ENCODE measurements around the gene UGT1A1.

DNA sequence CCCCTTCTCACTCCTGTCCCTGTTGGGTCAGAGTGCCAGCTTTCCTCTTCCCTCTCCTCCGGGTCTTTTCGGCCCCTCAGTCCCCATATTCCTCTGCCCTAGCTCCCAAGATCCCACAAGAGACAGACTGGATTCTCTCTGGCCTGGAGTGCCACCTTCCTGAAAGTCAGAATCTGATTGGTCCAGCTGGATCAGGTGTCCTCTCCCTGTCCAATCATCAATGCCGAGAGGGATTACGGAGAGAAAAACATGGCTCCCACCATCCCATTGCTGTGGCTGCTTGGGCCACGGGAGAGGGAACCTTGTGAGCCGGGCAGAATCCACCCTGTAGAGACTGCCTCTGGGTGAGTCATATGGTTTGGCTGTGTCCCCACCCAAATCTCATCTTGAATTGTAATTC lies 15.3 kb downstream of the UGT1A1 start:
- TF ChIP-seq, protein P1, sequence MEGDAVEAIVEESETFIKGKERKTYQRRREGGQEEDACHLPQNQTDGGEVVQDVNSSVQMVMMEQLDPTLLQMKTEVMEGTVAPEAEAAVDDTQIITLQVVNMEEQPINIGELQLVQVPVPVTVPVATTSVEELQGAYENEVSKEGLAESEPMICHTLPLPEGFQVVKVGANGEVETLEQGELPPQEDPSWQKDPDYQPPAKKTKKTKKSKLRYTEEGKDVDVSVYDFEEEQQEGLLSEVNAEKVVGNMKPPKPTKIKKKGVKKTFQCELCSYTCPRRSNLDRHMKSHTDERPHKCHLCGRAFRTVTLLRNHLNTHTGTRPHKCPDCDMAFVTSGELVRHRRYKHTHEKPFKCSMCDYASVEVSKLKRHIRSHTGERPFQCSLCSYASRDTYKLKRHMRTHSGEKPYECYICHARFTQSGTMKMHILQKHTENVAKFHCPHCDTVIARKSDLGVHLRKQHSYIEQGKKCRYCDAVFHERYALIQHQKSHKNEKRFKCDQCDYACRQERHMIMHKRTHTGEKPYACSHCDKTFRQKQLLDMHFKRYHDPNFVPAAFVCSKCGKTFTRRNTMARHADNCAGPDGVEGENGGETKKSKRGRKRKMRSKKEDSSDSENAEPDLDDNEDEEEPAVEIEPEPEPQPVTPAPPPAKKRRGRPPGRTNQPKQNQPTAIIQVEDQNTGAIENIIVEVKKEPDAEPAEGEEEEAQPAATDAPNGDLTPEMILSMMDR (IDR thresholded peaks at IDR 0.05; ENCODE audit: extremely low read depth in 1 of 2, insufficient read depth in 1 of 2, low read depth in 1 of 2, low read length in 2 of 2), result no peak
- TF ChIP-seq POLR2A (IDR thresholded peaks at IDR 0.05; ENCODE audit: low read depth, low read length) (no peak), POLR2AphosphoS5 (IDR thresholded peaks at IDR 0.05; ENCODE audit: insufficient read depth, low read depth, low read length) (no peak), EZH2 (IDR thresholded peaks at IDR 0.05; ENCODE audit: borderline replicate concordance, low read depth, low read length, severe bottlenecking) (no peak)
- TF ChIP-seq, protein P2, sequence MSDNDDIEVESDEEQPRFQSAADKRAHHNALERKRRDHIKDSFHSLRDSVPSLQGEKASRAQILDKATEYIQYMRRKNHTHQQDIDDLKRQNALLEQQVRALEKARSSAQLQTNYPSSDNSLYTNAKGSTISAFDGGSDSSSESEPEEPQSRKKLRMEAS (IDR thresholded peaks at IDR 0.05; ENCODE audit: insufficient read depth, insufficient read length), result no peak

All from endothelial cell of umbilical vein (primary cell).